Measurements from ENCODE around the gene MUC3A. TPM values are rescaled to one million over a fixed set of nuclear protein-coding genes. Genes with fewer than 3 reads are reported as not detected.

The MUC3A gene
- total and polyA plus RNA-seq, 10 of the 15 experiments (the other 5 are each of a cell fraction or from before 2014, with no cell fraction given): 0.07 to 0.10 TPM; not detected in 8

GRCh38 chr7:100952641-100953040 lies 3.3 kb downstream of the MUC3A start:
- Histone ChIP-seq H2AFZ (ENCODE audit: control insufficient read depth, low read depth, low read length) (no peak overlapping the region), H3K4me3 (no peak overlapping the region), H3K9me3 (replicated peaks; ENCODE audit: control insufficient read depth, insufficient read depth, low read length) (no peaks in the 10 kb centered on the region; the same call in 2 of the 3 replicates), H3K4me1 (ENCODE audit: control insufficient read depth, insufficient read depth, low read length) (no peaks in the 10 kb centered on the region), H3K79me2 (ENCODE audit: control insufficient read depth, insufficient read depth, low read length) (no peaks in the 10 kb centered on the region), H3K36me3 (ENCODE audit: control insufficient read depth in 2 of 2, insufficient read depth in 2 of 2, low read length in 1 of 2) (no peaks in the 10 kb centered on the region), H3K27me3 (replicated peaks in 1 of 2; ENCODE audit: control insufficient read depth in 2 of 2, insufficient read depth in 2 of 2, low read length in 1 of 2) (peaks cover 1 to 2% of the 10 kb centered on the region in 2 experiments; a peak in 2 of 4 replicates), H4K20me1 (ENCODE audit: control insufficient read depth, insufficient read depth) (no peaks in the 10 kb centered on the region), H3K9ac (ENCODE audit: control insufficient read depth, insufficient read depth, low read length) (no peak overlapping the region), H3K27ac (ENCODE audit: control insufficient read depth, insufficient read depth) (no peak overlapping the region), H3K4me2 (ENCODE audit: control insufficient read depth, insufficient read depth) (no peak overlapping the region)
- DNase-seq (ENCODE audit: low read depth, low spot score) (no peak), ATAC-seq (no peak), FAIRE-seq (no peak)
- intact Hi-C loops (cut with micrococcal nuclease; ENCODE audit: unreplicated experiment) (no loop called here), in situ Hi-C loops (cut with MboI) (no loop called here)
- CTCF ChIA-PET: no interaction called here
- TF ChIP-seq SREBF1 (IDR thresholded peaks at IDR 0.05; ENCODE audit: low read length): no peak
- no peak for TF ChIP-seq ZNF207 (IDR thresholded peaks at IDR 0.05; ENCODE audit: borderline replicate concordance)
- TF ChIP-seq BRCA1 (IDR thresholded peaks at IDR 0.05; ENCODE audit: low read depth, low read length): no peak
- no peak for TF ChIP-seq SUPT20H (IDR thresholded peaks at IDR 0.05; ENCODE audit: borderline replicate concordance, control insufficient read depth, low read depth, low read length)
- TF ChIP-seq, protein P1, sequence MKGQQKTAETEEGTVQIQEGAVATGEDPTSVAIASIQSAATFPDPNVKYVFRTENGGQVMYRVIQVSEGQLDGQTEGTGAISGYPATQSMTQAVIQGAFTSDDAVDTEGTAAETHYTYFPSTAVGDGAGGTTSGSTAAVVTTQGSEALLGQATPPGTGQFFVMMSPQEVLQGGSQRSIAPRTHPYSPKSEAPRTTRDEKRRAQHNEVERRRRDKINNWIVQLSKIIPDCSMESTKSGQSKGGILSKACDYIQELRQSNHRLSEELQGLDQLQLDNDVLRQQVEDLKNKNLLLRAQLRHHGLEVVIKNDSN (IDR thresholded peaks at IDR 0.05; ENCODE audit: borderline replicate concordance, extremely low read length, insufficient read depth, low read depth, low read length): no peak
- no peak for TF ChIP-seq SMAD1 (IDR thresholded peaks at IDR 0.05; ENCODE audit: low read depth, partially characterized antibody)
- no peak for TF ChIP-seq CBX5 (IDR thresholded peaks at IDR 0.05; ENCODE audit: low read depth)
- no peak for TF ChIP-seq ZNF622 (IDR thresholded peaks at IDR 0.05)
- no peak for TF ChIP-seq ZZZ3 (IDR thresholded peaks at IDR 0.05; ENCODE audit: control insufficient read depth, insufficient read length, low read depth)
- no peak for TF ChIP-seq YY1 (IDR thresholded peaks at IDR 0.05; ENCODE audit: low read depth, low read length)
- no peak for TF ChIP-seq CEBPB (IDR thresholded peaks at IDR 0.05; ENCODE audit: borderline replicate concordance in 1 of 2, low read depth in 2 of 2, low read length in 2 of 2)
- no peak for TF ChIP-seq ZNF592 (IDR thresholded peaks at IDR 0.05)
- TF ChIP-seq, protein P2, sequence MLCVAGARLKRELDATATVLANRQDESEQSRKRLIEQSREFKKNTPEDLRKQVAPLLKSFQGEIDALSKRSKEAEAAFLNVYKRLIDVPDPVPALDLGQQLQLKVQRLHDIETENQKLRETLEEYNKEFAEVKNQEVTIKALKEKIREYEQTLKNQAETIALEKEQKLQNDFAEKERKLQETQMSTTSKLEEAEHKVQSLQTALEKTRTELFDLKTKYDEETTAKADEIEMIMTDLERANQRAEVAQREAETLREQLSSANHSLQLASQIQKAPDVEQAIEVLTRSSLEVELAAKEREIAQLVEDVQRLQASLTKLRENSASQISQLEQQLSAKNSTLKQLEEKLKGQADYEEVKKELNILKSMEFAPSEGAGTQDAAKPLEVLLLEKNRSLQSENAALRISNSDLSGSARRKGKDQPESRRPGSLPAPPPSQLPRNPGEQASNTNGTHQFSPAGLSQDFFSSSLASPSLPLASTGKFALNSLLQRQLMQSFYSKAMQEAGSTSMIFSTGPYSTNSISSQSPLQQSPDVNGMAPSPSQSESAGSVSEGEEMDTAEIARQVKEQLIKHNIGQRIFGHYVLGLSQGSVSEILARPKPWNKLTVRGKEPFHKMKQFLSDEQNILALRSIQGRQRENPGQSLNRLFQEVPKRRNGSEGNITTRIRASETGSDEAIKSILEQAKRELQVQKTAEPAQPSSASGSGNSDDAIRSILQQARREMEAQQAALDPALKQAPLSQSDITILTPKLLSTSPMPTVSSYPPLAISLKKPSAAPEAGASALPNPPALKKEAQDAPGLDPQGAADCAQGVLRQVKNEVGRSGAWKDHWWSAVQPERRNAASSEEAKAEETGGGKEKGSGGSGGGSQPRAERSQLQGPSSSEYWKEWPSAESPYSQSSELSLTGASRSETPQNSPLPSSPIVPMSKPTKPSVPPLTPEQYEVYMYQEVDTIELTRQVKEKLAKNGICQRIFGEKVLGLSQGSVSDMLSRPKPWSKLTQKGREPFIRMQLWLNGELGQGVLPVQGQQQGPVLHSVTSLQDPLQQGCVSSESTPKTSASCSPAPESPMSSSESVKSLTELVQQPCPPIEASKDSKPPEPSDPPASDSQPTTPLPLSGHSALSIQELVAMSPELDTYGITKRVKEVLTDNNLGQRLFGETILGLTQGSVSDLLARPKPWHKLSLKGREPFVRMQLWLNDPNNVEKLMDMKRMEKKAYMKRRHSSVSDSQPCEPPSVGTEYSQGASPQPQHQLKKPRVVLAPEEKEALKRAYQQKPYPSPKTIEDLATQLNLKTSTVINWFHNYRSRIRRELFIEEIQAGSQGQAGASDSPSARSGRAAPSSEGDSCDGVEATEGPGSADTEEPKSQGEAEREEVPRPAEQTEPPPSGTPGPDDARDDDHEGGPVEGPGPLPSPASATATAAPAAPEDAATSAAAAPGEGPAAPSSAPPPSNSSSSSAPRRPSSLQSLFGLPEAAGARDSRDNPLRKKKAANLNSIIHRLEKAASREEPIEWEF (IDR thresholded peaks at IDR 0.05; ENCODE audit: insufficient replicate concordance, low read depth, low read length): no peak
- no peak for TF ChIP-seq SUZ12 (IDR thresholded peaks at IDR 0.05; ENCODE audit: unreplicated experiment)
- no TSS peak for BruUV-seq (replicated peaks)
- 2% methylated on average over 2 of the region's 2 CpGs for WGBS (ENCODE audit: insufficient coverage, insufficient replicate concordance, low lambda C conversion rate, missing lambda C conversion rate)
- RAD21 ChIA-PET (ENCODE audit: unreplicated experiment): no interaction called here
- SMC1A ChIA-PET (ENCODE audit: uncharacterized antibody, unreplicated experiment): no interaction called here
- POLR2A ChIA-PET: no interaction called here
